MCF 10A (cell line): ENCODE measurements around the gene MEIS2. TPM values are rescaled to one million over a fixed set of nuclear protein-coding genes. Genes with fewer than 3 reads are reported as not detected.

ENCODE experiments used
- BruUV-seq: library from RNA; stranded (reverse); fragments of 400-500 nt; replicated peaks from 2 replicates; lab custom pipeline; 2021; lab: Mats Ljungman, UMichigan
- CTCF ChIA-PET: fragments of 300-600 bp; sonication (Branson Sonifier 250); formaldehyde crosslinking; extraction: SDS; loops from one replicate; lab custom pipeline; 2021; ENCODE audit warnings: antibody characterized with exemption, inconsistent platforms; lab: Yijun Ruan, JAX
- POLR2A ChIA-PET: fragments of 300-600, 350-650 bp; sonication (Branson Sonifier 250); formaldehyde crosslinking; extraction: SDS; loops from one replicate; lab custom pipeline; 2020; ENCODE audit warnings: antibody characterized with exemption, inconsistent platforms; lab: Yijun Ruan, JAX
- DNase-seq: peaks from one replicate; pipeline ENCODE4 v3.0.0-alpha.2; 2018; ENCODE audit not compliant: unreplicated experiment
- H3K27ac Mint-ChIP-seq: one replicate; pipeline ENCODE4 v1.8.0; 2022; ENCODE audit warnings: mild to moderate bottlenecking, low read depth, mixed read lengths; ENCODE audit not compliant: unreplicated experiment
- H3K27me3 Mint-ChIP-seq: one replicate; pipeline ENCODE4 v1.8.0; 2022; ENCODE audit warnings: mixed read lengths; ENCODE audit not compliant: insufficient read depth, unreplicated experiment
- H3K36me3 Mint-ChIP-seq: one replicate; pipeline ENCODE4 v1.8.0; 2022; ENCODE audit warnings: mild to moderate bottlenecking, moderate library complexity, mixed read lengths; ENCODE audit not compliant: insufficient read depth, unreplicated experiment
- H3K4me1 Mint-ChIP-seq: one replicate; pipeline ENCODE4 v1.8.0; 2022; ENCODE audit warnings: mixed read lengths; ENCODE audit not compliant: insufficient read depth, unreplicated experiment
- H3K4me3 Mint-ChIP-seq: one replicate; pipeline ENCODE4 v1.8.0; 2022; ENCODE audit warnings: mild to moderate bottlenecking, moderate library complexity, mixed read lengths; ENCODE audit not compliant: unreplicated experiment
- H3K9me3 Mint-ChIP-seq: one replicate; pipeline ENCODE4 v1.8.0; 2022; ENCODE audit warnings: mixed read lengths; ENCODE audit not compliant: unreplicated experiment
- CTCF ChIP-seq: fragments of 200-600 bp; IDR thresholded peaks from one replicate; pipeline ENCODE4 v1.8.0; 2022; ENCODE audit warnings: antibody characterized with exemption, mild to moderate bottlenecking; ENCODE audit not compliant: unreplicated experiment
- intact Hi-C: fragments of 100-400 bp; cut with micrococcal nuclease; formaldehyde crosslinking; loops from 2 replicates; pipeline ENCODE4 v1.14.1; 2022
- total RNA-seq: library from RNA; stranded (reverse); gene quantifications from 2 replicates; pipeline ENCODE4 v1.2.3, GENCODE V29; 2022

Gene MEIS2
- total RNA-seq, 1 experiment from 2014 or later = 6.9 TPM

GRCh38 chr15:36896949-36897348 is 203.4 kb downstream of the MEIS2 start:
- Mint-ChIP-seq H3K4me3 (no peak overlapping the region), H3K27me3 (no peaks in the 10 kb centered on the region), H3K27ac (no peak overlapping the region), H3K9me3 (no peaks in the 10 kb centered on the region), H3K36me3 (peaks cover 2% of the 10 kb centered on the region), H3K4me1 (no peaks in the 10 kb centered on the region)
- no TSS peak for BruUV-seq
- CTCF ChIA-PET = interaction anchor here (0.6 to 1.5 kb wide), 5 partner anchors 13 to 995 kb away, joined by 3 to 5 read pairs (median 4); no protein-coding TSS in a partner anchor
- POLR2A ChIA-PET = no interaction called here
- no peak for DNase-seq
- intact Hi-C loops = no loop called here
- TF ChIP-seq CTCF = no peak

- H3K27me3 Mint-ChIP-seq = no peaks in the 10 kb centered on the region
Observed at GRCh38 chr15:36894075-36894474, 206.3 kb downstream of the MEIS2 start.

GRCh38 chr15:36893276-36893675 is 207.1 kb downstream of the MEIS2 start:
- peaks cover 11% of the 10 kb centered on the region for H3K36me3 Mint-ChIP-seq
- BruUV-seq = no TSS peak
- DNase-seq = no peak
- CTCF ChIA-PET = interaction anchor here (0.6 to 1.3 kb wide), 4 partner anchors 9 to 241 kb away, joined by 4 to 7 read pairs (median 4); no protein-coding TSS in a partner anchor
- intact Hi-C loops = no loop called here
- POLR2A ChIA-PET = no interaction called here
- H3K27ac Mint-ChIP-seq = no peak overlapping the region
- no peak overlapping the region for H3K4me3 Mint-ChIP-seq
- no peaks in the 10 kb centered on the region for H3K9me3 Mint-ChIP-seq
- no peak for TF ChIP-seq CTCF
- no peaks in the 10 kb centered on the region for H3K4me1 Mint-ChIP-seq
- no peaks in the 10 kb centered on the region for H3K27me3 Mint-ChIP-seq

More at GRCh38 chr15:36894075-36894474, 206.3 kb downstream of the MEIS2 start:
- intact Hi-C loops = no loop called here
- no TSS peak for BruUV-seq
- no peak for DNase-seq
- Mint-ChIP-seq H3K4me1 (no peaks in the 10 kb centered on the region), H3K27ac (no peak overlapping the region), H3K9me3 (no peaks in the 10 kb centered on the region), H3K4me3 (no peak overlapping the region), H3K36me3 (peaks cover 11% of the 10 kb centered on the region)
- ChIA-PET POLR2A (no interaction called here), CTCF (interaction anchor here (1.3 kb wide), 1 partner anchor 240 kb away, joined by 4 read pairs; no protein-coding TSS in a partner anchor)
- no peak for TF ChIP-seq CTCF

- Mint-ChIP-seq H3K4me3 (no peak overlapping the region), H3K9me3 (no peaks in the 10 kb centered on the region), H3K4me1 (peaks cover 4% of the 10 kb centered on the region), H3K27ac (no peak overlapping the region), H3K27me3 (peaks cover 28% of the 10 kb centered on the region), H3K36me3 (peaks cover 11% of the 10 kb centered on the region)
- no peak for DNase-seq
- intact Hi-C loops = loop anchor here (10.0 kb wide), 1 partner anchor 1374 kb away; no protein-coding TSS in a partner anchor
- ChIA-PET CTCF (interaction anchor here (0.6 to 1.2 kb wide), 5 partner anchors 14 to 927 kb away, joined by 3 read pairs; no protein-coding TSS in a partner anchor), POLR2A (no interaction called here)
- BruUV-seq = no TSS peak
- no peak for TF ChIP-seq CTCF
Observed at GRCh38 chr15:36888011-36888992, 212.0 kb downstream of the MEIS2 start.
